Parathyroid adenoma (tissue), 2 donors: ENCODE results near the gene USP24.

Source experiments
- H2AFZ ChIP-seq: fragments of 300-600 bp; sonication (generic); one replicate; pipeline ENCODE4 v1.7.0; 2017; ENCODE audit warnings: antibody characterized with exemption, mild to moderate bottlenecking
- H3K27ac ChIP-seq: fragments of 300-600 bp; sonication (generic); one replicate; pipeline ENCODE4 v1.7.0; 2017
- H3K27me3 ChIP-seq: fragments of 300-600 bp; sonication (generic); one replicate; pipeline ENCODE4 v1.7.0; 2017; ENCODE audit warnings: low read length; ENCODE audit not compliant: control insufficient read depth, insufficient read depth
- H3K36me3 ChIP-seq: fragments of 300-600 bp; sonication (generic); one replicate; pipeline ENCODE4 v1.7.0; 2017; ENCODE audit warnings: low read length; ENCODE audit not compliant: control insufficient read depth, insufficient read depth
- H3K4me1 ChIP-seq: fragments of 300-600 bp; sonication (generic); one replicate; pipeline ENCODE4 v1.7.0; 2017; ENCODE audit warnings: control low read depth
- H3K4me2 ChIP-seq: fragments of 300-600 bp; sonication (generic); one replicate; pipeline ENCODE4 v1.7.0; 2017; ENCODE audit warnings: low read length
- H3K4me3 ChIP-seq: fragments of 300-600 bp; sonication (generic); one replicate; pipeline ENCODE4 v1.7.0; 2017; ENCODE audit warnings: low read depth, low read length
- H3K79me2 ChIP-seq: fragments of 300-600 bp; sonication (generic); one replicate; pipeline ENCODE4 v1.7.0; 2017; ENCODE audit warnings: control low read depth
- H3K9ac ChIP-seq: fragments of 300-600 bp; sonication (generic); one replicate; pipeline ENCODE4 v1.7.0; 2017; ENCODE audit warnings: mild to moderate bottlenecking
- H3K9me3 ChIP-seq: fragments of 300-600 bp; sonication (generic); one replicate; pipeline ENCODE4 v1.7.0; 2017; ENCODE audit warnings: low read length; ENCODE audit not compliant: control insufficient read depth
- CTCF ChIP-seq: fragments of 300-600 bp; sonication (generic); IDR thresholded peaks from one replicate; pipeline ENCODE4 v1.7.0; 2017; ENCODE audit warnings: antibody characterized with exemption, mild to moderate bottlenecking
- donor health status: primary hyperparathyroidism.

Gene USP24

GRCh38 chr1:55055951-55056631 is 159.1 kb downstream of the USP24 start:
- Histone ChIP-seq H3K4me2 (no peak overlapping the region), H3K36me3 (no peaks in the 10 kb centered on the region), H3K9me3 (no peaks in the 10 kb centered on the region), H3K9ac (no peak overlapping the region), H3K79me2 (no peaks in the 10 kb centered on the region), H3K27me3 (no peaks in the 10 kb centered on the region), H3K27ac (no peak overlapping the region), H3K4me1 (no peaks in the 10 kb centered on the region), H2AFZ (no peak overlapping the region), H3K4me3 (no peak overlapping the region)
- TF ChIP-seq CTCF, result no peak

GRCh38 chr1:55055084-55055882 is 159.9 kb downstream of the USP24 start:
- H2AFZ ChIP-seq, result no peak overlapping the region
- no peaks in the 10 kb centered on the region for H3K9me3 ChIP-seq
- H3K4me2 ChIP-seq, result no peak overlapping the region
- H3K27ac ChIP-seq, result no peak overlapping the region
- H3K4me1 ChIP-seq, result no peaks in the 10 kb centered on the region
- no peaks in the 10 kb centered on the region for H3K27me3 ChIP-seq
- no peaks in the 10 kb centered on the region for H3K79me2 ChIP-seq
- no peak for TF ChIP-seq CTCF
- H3K36me3 ChIP-seq, result no peaks in the 10 kb centered on the region
- H3K9ac ChIP-seq, result no peak overlapping the region
- no peak overlapping the region for H3K4me3 ChIP-seq

GRCh38 chr1:55054396-55054795 is 160.8 kb downstream of the USP24 start:
- Histone ChIP-seq H3K9me3 (no peaks in the 10 kb centered on the region), H3K27me3 (no peaks in the 10 kb centered on the region), H3K4me1 (no peaks in the 10 kb centered on the region), H3K79me2 (no peaks in the 10 kb centered on the region), H3K4me3 (no peak overlapping the region), H3K36me3 (no peaks in the 10 kb centered on the region), H3K4me2 (no peak overlapping the region), H3K27ac (no peak overlapping the region), H2AFZ (no peak overlapping the region), H3K9ac (no peak overlapping the region)
- no peak for TF ChIP-seq CTCF

GRCh38 chr1:55053265-55053954 is 161.8 kb downstream of the USP24 start:
- Histone ChIP-seq H2AFZ (no peak overlapping the region), H3K36me3 (no peaks in the 10 kb centered on the region), H3K27me3 (no peaks in the 10 kb centered on the region), H3K4me1 (no peaks in the 10 kb centered on the region), H3K9me3 (no peaks in the 10 kb centered on the region), H3K4me2 (no peak overlapping the region), H3K27ac (no peak overlapping the region), H3K9ac (no peak overlapping the region), H3K79me2 (no peaks in the 10 kb centered on the region), H3K4me3 (no peak overlapping the region)
- TF ChIP-seq CTCF, result no peak
